RWPE1 (cell line): ENCODE results near the gene STX7.

Experiments
- CTCF ChIA-PET: fragments of 350-600 bp; sonication (Branson Sonifier 250); formaldehyde crosslinking; extraction: SDS; loops from one replicate; lab custom pipeline; 2021; lab: Yijun Ruan, JAX
- POLR2A ChIA-PET: fragments of 400-600 bp; formaldehyde crosslinking; extraction: SDS; loops from one replicate; lab custom pipeline; 2020; ENCODE audit warnings: antibody characterized with exemption; ENCODE audit not compliant: low non-redundant PET; lab: Yijun Ruan, JAX
- DNase-seq: peaks from one replicate; pipeline ENCODE4 v3.0.0; 2012; ENCODE audit warnings: low spot score
- H3K27ac ChIP-seq: fragments of 450-650 bp; 2 replicates; pipeline ENCODE4 v1.5.1; 2017
- TF ChIP-seq, protein P1 (sequence below): fragments of 450-650 bp; conservative IDR thresholded peaks from 2 replicates; pipeline ENCODE4 v1.5.1; 2017; ENCODE audit warnings: low read depth, mild to moderate bottlenecking

The STX7 gene

DNA sequence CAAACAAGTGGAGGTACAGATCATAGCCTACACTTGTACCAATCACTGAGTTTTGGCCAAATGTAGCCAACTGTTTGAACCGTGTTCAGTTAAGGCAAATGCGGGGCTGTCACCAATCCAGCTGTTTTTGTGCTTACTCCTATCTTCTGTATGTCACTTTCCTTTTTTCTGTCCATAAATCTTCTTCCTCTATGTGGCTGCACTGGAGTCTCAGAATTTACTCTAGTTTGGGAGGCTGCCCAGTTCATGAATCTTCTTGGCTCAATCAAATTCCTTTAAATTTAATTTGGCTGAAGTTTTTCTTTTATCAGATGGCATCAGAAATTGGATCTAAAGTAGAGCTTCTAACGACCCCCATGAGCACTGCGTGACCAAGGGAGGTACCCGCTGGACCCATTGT is 11.7 kb upstream of the STX7 start:
- DNase-seq, result no peak
- ChIA-PET CTCF (interaction anchor here (0.7 kb wide), 1 partner anchor 239 kb away, joined by 3 read pairs; no protein-coding TSS in a partner anchor), POLR2A (no interaction called here)
- TF ChIP-seq, protein P1, sequence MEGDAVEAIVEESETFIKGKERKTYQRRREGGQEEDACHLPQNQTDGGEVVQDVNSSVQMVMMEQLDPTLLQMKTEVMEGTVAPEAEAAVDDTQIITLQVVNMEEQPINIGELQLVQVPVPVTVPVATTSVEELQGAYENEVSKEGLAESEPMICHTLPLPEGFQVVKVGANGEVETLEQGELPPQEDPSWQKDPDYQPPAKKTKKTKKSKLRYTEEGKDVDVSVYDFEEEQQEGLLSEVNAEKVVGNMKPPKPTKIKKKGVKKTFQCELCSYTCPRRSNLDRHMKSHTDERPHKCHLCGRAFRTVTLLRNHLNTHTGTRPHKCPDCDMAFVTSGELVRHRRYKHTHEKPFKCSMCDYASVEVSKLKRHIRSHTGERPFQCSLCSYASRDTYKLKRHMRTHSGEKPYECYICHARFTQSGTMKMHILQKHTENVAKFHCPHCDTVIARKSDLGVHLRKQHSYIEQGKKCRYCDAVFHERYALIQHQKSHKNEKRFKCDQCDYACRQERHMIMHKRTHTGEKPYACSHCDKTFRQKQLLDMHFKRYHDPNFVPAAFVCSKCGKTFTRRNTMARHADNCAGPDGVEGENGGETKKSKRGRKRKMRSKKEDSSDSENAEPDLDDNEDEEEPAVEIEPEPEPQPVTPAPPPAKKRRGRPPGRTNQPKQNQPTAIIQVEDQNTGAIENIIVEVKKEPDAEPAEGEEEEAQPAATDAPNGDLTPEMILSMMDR, result no peak
- no peak overlapping the region for H3K27ac ChIP-seq

DNA sequence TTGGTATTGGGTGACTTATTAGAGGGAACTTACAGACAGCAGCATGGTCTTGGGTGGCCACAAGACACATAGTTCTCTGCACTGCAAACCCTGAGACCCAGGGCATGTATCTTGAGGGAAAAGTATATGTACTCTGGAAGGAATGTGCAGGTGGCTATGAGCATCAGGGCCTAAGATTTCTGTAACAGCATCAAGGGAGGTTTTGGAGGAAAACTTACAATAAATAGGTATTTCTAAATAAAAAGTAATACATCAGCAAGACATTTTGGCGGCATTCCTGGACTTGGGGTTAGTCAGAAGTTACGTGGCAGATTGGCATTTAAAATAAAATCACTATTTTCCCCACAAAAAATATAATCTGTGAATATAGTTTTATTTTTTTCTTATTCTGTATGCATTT is 8.0 kb upstream of the STX7 start:
- ChIA-PET POLR2A (no interaction called here), CTCF (no interaction called here)
- TF ChIP-seq, protein P1, result no peak
- no peak overlapping the region for H3K27ac ChIP-seq
- no peak for DNase-seq

DNA sequence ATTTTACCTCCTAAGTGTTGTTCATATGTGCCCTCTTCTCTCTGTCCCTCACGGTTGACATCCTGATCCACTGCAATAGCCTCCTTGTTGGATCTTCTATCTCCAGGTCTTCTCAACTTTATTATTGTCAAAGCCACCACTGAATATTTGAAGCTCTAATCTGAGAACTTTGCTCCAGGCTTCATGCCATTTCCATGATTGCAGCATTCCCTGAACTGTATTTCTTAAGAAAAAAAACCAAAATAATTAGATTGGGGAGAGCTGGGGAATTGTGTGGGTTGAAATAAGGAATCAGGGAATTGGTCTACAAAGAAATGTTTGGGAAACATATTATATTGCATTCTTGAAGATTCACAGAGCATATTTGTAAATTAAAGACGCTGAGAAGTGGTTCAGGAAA is 2.5 kb upstream of the STX7 start:
- ChIA-PET POLR2A (no interaction called here), CTCF (no interaction called here)
- TF ChIP-seq, protein P1, result no peak
- no peak for DNase-seq
- no peak overlapping the region for H3K27ac ChIP-seq

DNA sequence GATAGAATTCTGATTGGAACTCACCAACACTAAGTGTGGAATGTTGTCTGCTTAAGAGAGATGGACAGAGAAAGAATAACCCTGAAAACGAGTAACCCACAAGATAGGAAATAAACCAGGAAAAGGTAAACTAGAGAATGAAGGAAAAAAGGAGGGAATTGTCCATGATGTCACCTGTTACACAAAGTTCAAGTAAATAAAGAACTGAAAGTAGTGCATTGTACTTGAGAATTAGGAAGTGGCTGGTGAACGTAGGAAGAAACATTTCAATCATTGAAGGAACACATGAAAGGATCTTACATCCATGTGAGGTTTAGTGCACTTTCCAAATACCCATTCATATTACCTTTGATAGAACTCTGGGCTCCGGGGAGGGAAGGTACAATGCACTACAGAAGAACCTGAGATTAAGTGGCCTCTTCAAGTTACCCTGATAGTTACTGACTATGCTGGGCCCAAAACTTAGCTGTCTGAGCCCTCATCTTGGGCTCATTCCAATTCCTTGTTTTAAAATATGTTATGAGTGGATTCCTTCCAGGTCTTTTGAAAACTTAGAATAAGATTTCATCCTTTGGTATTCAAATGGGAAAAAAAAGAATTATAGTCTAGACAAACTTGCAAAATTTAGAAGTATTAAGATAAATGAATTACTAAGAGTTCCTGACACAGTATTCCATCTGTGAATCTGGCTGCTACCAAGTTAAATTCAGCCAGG is 1.1 kb upstream of the STX7 start:
- CTCF ChIA-PET, result no interaction called here
- POLR2A ChIA-PET, result no interaction called here

DNA sequence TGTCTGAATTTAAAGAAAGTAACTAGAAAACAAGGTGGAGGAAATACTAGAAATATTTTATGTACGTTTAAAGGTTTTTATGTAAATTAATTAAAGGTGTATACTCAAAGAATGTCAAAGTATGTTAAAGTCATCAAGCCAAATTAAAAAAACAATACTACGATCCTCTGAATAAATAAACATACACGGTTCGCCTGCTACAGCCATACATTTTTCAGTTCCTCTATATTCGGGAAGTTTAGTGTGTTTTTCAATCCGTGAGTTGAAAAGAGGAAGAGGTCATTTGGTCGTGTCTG is 626 bp downstream of the STX7 start:
- POLR2A ChIA-PET, result no interaction called here
- TF ChIP-seq, protein P1, result no peak
- DNase-seq, result no peak
- CTCF ChIA-PET, result interaction anchor here (0.6 kb wide), 1 partner anchor 157 kb away, joined by 3 read pairs; no protein-coding TSS in a partner anchor
- peak overlapping the region; percentile 72 for H3K27ac ChIP-seq

More for the DNA sequence above, 1.1 kb upstream of the STX7 start:
- no peak overlapping the region for H3K27ac ChIP-seq
- no peak for DNase-seq
- TF ChIP-seq, protein P1, result no peak

DNA sequence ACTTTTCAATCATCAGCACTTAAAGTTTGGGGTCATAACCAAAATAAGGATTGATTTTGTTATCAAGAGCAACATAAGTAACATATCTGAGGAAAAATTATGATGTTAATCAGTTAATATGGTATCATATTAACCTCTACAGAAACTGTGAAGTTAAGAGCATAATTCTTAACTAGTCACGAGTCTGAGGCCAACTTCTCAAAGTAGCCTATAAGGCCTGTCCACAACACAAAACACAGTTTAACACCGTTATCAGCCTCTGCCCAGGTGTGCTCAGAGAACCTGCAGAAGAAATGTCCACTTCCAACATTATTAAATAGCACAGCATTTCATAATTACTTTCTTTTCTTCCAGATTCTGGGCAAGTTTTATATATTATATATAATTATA is 1.1 kb downstream of the STX7 start:
- DNase-seq, result no peak
- TF ChIP-seq, protein P1, result no peak
- no peak overlapping the region for H3K27ac ChIP-seq
- ChIA-PET POLR2A (no interaction called here), CTCF (no interaction called here)
